ENCODE results near the gene COX7A2L.

DNA sequence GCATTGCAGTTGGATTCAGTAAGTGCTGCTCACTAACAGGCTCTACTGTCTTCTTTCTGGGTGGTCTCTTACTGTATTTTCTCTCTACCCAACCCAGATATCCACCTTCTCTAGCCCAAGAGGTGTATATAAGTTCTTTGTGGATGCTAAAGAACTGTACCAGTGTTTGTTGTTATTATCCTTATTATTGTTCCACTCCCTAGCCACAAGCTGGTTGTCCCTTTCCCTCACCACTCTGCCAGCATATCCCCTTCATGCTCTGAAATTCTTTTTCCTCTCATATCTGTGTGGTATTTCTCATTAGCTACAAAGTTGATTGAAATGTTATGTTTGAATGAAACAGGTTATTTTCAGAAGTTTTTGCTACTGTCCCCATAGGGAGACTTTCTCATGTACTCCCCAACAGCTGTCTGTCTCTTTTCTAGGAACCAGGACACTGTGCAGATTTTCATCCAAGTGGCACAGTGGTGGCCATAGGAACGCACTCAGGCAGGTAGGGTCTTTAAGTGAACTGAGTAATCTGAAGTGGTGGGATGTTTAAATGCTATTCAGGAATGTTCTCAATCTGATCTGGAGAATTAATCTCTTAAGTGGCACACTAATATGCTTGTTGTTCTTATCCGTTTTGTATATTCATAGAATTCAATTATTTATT is 56.8 kb downstream of the COX7A2L start:
- TF ChIP-seq RXRA (IDR thresholded peaks at IDR 0.05) = no peak
- no peak for TF ChIP-seq TAF1 (conservative IDR thresholded peaks at IDR 0.05)
- TF ChIP-seq CTCF (IDR thresholded peaks at IDR 0.05; ENCODE audit: low read depth, low read length, missing input control) = no peak
- TF ChIP-seq SP1 (IDR thresholded peaks at IDR 0.05) = no peak
- TF ChIP-seq MAX (IDR thresholded peaks at IDR 0.05) = no peak
- no peak for TF ChIP-seq GABPA (IDR thresholded peaks at IDR 0.05 in 1 of 2, conservative IDR thresholded peaks at IDR 0.05 in 1 of 2)
